WTC11 (cell line): ENCODE measurements around the gene C1QTNF1. TPM values are rescaled to one million over a fixed set of nuclear protein-coding genes. Genes with fewer than 3 reads are reported as not detected.

Experiments
- ATF6 ChIP-seq: sonication (generic); formaldehyde crosslinking; IDR thresholded peaks from 2 replicates; pipeline ENCODE4 v1.8.1; 2023; ENCODE audit warnings: mild to moderate bottlenecking, missing genetic modification reagents
- E2F4 ChIP-seq: sonication (generic); formaldehyde crosslinking; IDR thresholded peaks from 2 replicates; pipeline ENCODE4 v1.8.1; 2022; ENCODE audit warnings: low read depth, mild to moderate bottlenecking, moderate library complexity, missing genetic modification reagents, borderline replicate concordance
- ELF4 ChIP-seq: sonication (generic); formaldehyde crosslinking; IDR thresholded peaks from 2 replicates; pipeline ENCODE4 v1.8.1; 2022; ENCODE audit warnings: low read depth, mild to moderate bottlenecking, moderate library complexity, missing genetic modification reagents
- FOXP1 ChIP-seq: sonication (generic); formaldehyde crosslinking; IDR thresholded peaks from 2 replicates; pipeline ENCODE4 v1.8.0; 2022; ENCODE audit warnings: missing genetic modification reagents, mild to moderate bottlenecking, moderate library complexity, borderline replicate concordance
- KAT7 ChIP-seq: sonication (generic); formaldehyde crosslinking; IDR thresholded peaks from 2 replicates; pipeline ENCODE4 v1.8.1; 2023; ENCODE audit warnings: missing genetic modification reagents, mild to moderate bottlenecking, borderline replicate concordance
- OVOL2 ChIP-seq: fragments of 250-450 bp; sonication (Bioruptor Pico); IDR thresholded peaks from 2 replicates; pipeline ENCODE4 v1.9.0; 2021; ENCODE audit warnings: mild to moderate bottlenecking, borderline replicate concordance
- PRDM15 ChIP-seq: sonication (generic); formaldehyde crosslinking; IDR thresholded peaks from 2 replicates; pipeline ENCODE4 v1.8.0; 2022; ENCODE audit warnings: missing genetic modification reagents
- SOX15 ChIP-seq: fragments of 250-450 bp; sonication (Bioruptor Pico); IDR thresholded peaks from 2 replicates; pipeline ENCODE4 v1.9.0; 2021; ENCODE audit warnings: mild to moderate bottlenecking
- ZNF219 ChIP-seq: sonication (generic); formaldehyde crosslinking; IDR thresholded peaks from 2 replicates; pipeline ENCODE4 v1.8.0; 2023; ENCODE audit warnings: missing genetic modification reagents, mild to moderate bottlenecking, borderline replicate concordance
- ZNF232 ChIP-seq: sonication (generic); formaldehyde crosslinking; IDR thresholded peaks from 2 replicates; pipeline ENCODE4 v1.8.0; 2022; ENCODE audit warnings: mild to moderate bottlenecking, missing genetic modification reagents
- total RNA-seq: library from RNA; stranded (reverse); gene quantifications from 3 replicates; pipeline ENCODE4 v1.2.3, GENCODE V29; 2021
- TF ChIP-seq, protein P1 (sequence below): sonication (generic); formaldehyde crosslinking; IDR thresholded peaks from 2 replicates; pipeline ENCODE4 v1.8.1; 2023; ENCODE audit warnings: mild to moderate bottlenecking, missing genetic modification reagents, moderate library complexity
- TF ChIP-seq, protein P2 (sequence below): fragments of 250-450 bp; sonication (Bioruptor Pico); IDR thresholded peaks from 2 replicates; pipeline ENCODE4 v1.9.0; 2021; ENCODE audit warnings: mild to moderate bottlenecking
- TF ChIP-seq, protein P3 (sequence below): fragments of 200-600 bp; IDR thresholded peaks from 2 replicates; pipeline ENCODE4 v1.8.0; 2022; ENCODE audit warnings: antibody characterized with exemption

The C1QTNF1 gene
- total RNA-seq, 1 experiment from 2014 or later, result 1.7 TPM

- TF ChIP-seq, protein P1, sequence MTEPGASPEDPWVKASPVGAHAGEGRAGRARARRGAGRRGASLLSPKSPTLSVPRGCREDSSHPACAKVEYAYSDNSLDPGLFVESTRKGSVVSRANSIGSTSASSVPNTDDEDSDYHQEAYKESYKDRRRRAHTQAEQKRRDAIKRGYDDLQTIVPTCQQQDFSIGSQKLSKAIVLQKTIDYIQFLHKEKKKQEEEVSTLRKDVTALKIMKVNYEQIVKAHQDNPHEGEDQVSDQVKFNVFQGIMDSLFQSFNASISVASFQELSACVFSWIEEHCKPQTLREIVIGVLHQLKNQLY (CRISPR knock-in tag), result no peak
- TF ChIP-seq ZNF219 (CRISPR knock-in tag) (no peak), ZNF232 (CRISPR knock-in tag) (no peak), KAT7 (no peak), OVOL2 (CRISPR knock-in tag) (no peak), FOXP1 (peak; percentile 75; the same call in 1 of the 2 replicates), PRDM15 (CRISPR knock-in tag) (no peak), E2F4 (CRISPR knock-in tag) (no peak), SOX15 (CRISPR knock-in tag) (no peak), ELF4 (CRISPR knock-in tag) (no peak), ATF6 (no peak)
- TF ChIP-seq, protein P2, sequence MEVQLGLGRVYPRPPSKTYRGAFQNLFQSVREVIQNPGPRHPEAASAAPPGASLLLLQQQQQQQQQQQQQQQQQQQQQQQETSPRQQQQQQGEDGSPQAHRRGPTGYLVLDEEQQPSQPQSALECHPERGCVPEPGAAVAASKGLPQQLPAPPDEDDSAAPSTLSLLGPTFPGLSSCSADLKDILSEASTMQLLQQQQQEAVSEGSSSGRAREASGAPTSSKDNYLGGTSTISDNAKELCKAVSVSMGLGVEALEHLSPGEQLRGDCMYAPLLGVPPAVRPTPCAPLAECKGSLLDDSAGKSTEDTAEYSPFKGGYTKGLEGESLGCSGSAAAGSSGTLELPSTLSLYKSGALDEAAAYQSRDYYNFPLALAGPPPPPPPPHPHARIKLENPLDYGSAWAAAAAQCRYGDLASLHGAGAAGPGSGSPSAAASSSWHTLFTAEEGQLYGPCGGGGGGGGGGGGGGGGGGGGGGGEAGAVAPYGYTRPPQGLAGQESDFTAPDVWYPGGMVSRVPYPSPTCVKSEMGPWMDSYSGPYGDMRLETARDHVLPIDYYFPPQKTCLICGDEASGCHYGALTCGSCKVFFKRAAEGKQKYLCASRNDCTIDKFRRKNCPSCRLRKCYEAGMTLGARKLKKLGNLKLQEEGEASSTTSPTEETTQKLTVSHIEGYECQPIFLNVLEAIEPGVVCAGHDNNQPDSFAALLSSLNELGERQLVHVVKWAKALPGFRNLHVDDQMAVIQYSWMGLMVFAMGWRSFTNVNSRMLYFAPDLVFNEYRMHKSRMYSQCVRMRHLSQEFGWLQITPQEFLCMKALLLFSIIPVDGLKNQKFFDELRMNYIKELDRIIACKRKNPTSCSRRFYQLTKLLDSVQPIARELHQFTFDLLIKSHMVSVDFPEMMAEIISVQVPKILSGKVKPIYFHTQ (CRISPR knock-in tag), result no peak
- TF ChIP-seq, protein P3, sequence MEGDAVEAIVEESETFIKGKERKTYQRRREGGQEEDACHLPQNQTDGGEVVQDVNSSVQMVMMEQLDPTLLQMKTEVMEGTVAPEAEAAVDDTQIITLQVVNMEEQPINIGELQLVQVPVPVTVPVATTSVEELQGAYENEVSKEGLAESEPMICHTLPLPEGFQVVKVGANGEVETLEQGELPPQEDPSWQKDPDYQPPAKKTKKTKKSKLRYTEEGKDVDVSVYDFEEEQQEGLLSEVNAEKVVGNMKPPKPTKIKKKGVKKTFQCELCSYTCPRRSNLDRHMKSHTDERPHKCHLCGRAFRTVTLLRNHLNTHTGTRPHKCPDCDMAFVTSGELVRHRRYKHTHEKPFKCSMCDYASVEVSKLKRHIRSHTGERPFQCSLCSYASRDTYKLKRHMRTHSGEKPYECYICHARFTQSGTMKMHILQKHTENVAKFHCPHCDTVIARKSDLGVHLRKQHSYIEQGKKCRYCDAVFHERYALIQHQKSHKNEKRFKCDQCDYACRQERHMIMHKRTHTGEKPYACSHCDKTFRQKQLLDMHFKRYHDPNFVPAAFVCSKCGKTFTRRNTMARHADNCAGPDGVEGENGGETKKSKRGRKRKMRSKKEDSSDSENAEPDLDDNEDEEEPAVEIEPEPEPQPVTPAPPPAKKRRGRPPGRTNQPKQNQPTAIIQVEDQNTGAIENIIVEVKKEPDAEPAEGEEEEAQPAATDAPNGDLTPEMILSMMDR, result no peak
These were observed 14.3 kb upstream of the C1QTNF1 start, which contains the start of gene CANT1 (continued) for GRCh38 chr17:79009397-79010303.
